GM19043 (cell line): Measurements from ENCODE around the gene EGR1.

Source experiments
- ATAC-seq: cut with Tn5 transposase; IDR thresholded peaks from one replicate; pipeline ENCODE4 v1.9.1; 2021; ENCODE audit warnings: low read depth; ENCODE audit not compliant: unreplicated experiment

The EGR1 gene

DNA sequence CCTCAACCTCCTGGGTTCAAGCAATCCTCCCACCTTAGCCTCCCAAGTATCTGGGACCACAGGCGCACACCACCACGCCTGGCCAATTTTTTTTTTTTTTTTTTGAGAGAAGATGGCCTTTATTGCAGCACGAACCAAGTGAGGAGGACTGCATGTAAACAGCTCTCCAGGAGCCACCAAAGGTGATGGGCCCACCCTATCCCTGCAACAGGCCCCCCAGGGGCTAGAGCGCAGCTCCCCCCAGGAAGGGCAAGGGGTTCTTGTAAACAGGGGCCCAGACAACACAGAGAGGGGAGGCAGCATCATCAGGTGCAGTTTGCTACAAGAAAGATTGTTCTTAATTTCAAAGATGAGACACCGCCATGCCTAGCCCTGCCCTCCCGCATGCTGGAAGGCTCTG lies 12.6 kb upstream of the EGR1 start:
- no peak for ATAC-seq

DNA sequence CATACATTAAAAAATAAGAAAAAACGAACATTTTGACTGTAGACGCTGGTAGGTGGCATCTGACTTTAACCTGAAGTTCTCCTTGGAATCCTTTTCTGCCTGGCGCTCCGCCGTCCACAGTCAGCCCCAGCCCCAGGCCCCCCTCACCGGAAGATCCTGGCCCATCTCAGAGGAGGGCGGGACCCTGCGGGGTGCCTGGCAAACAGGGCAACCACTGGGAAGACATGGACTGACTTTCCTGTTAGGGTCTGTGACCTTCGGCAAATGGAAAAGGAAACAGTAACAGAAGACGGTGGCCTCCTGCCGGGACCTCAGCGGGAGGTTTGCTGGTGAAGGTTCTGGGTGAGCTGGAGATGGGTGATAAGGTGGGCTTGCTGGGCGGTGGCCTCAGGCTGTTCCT lies 11.7 kb upstream of the EGR1 start:
- no peak for ATAC-seq

DNA sequence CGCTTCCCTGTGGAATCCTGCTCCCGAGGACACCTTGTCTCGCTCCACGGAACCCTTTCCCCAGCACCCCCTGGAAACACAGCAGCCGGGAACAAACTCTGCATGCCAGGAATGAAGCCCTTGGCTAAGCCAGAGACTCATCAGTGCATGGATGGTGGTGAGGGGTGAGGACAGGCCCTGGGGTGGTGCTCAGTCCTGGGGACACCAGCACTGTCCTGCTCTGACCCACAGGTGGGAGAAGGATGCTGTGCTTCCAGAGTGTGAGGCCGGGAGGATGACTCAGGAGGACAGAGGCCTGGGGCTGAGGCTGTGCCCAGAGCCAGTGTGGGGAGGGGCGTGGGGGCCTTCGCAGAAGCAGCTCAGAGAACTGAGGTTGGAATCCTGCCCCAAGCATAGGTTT lies 11.2 kb upstream of the EGR1 start:
- no peak for ATAC-seq

DNA sequence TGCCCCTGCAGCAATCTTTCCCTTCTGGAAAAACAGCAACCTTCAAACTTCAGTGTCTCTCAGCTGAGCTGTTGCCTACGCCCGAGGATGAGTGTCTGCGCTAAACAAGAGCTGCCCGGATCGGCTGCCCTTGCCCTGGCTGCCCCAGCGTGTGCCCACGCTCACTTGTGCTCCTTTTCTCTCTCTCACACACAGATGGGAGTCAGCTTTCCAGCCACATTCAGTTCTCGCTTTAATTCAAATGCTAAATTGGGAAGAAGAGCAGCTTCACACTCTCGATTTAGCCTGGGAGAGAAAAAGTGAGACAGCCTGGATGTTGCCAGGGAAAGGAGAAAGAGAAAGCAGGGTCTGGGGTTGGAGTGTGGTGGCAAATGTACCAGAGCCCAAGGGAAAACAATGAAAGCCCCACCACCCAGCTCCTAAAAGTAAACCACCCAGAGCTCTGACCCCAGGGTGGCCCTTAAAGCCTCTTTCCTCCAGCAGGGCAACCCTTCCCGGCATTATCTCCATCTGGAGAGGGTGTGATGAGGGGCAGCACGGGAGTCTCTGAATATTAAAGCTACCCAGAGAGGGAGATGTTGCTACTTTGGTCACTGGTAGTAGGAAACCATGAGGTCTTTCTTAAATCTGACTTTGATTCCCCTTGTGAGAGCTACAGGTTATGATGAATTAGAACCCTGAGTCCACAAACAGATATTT lies 9.9 kb upstream of the EGR1 start:
- ATAC-seq: no peak

DNA sequence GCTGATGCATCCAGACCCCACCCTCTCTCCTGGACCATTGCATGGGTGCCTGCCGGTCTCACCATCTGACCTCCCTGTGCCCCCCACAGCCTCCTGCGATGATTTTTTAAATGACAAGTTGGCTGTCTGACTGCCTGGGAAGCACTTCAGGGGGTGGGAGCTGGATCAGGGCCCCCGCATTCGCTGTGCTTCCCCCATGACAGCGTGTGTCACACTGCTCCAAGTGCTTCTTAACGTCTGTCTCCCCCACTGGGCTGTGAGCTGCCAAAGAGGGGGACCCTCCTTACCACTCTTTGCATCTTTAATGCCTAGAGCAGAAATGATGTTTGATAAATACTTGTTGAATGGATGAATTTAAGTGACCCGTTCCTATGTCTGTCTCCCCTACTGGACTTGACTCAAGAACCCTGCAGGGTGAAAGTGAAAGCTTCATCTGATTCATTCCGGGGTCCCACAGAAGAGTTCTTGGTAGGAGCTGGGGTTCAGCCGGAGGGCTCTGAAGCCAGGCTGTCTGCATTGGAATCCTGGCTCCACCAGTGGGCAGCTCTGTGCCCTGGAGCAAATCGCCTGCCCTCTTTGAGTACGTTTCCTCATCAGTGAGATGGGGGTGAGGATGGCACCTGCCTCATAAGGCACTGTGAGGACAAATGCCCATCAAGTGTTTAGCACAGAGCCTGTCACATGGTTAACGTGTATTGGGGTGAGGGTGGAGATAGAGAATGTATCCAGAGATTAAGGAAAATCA lies 7.6 kb upstream of the EGR1 start:
- ATAC-seq: no peak

DNA sequence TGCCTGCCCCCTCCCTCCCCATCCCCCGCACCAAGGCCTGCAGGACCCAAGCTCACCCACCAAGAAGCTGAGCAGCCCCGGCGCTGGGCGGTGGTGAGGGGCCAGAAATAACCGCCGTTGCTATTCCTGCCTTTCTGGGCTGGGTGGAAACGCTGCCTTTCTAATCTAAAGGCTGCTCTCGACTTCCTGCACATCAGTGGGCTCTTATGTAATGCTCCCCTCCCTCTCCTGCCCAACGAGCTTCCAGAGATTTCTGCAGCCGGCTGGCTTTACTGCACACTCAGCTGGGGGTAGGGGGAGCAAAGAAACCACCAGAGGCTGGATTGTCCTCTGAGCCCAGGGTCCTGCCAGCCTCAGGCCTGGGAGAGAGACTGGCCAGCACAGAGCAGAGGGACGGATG lies 6.9 kb upstream of the EGR1 start:
- no peak for ATAC-seq

- ATAC-seq: no peak
Observed at GRCh38 chr5:138458856-138459255, 6.4 kb upstream of the EGR1 start.

DNA sequence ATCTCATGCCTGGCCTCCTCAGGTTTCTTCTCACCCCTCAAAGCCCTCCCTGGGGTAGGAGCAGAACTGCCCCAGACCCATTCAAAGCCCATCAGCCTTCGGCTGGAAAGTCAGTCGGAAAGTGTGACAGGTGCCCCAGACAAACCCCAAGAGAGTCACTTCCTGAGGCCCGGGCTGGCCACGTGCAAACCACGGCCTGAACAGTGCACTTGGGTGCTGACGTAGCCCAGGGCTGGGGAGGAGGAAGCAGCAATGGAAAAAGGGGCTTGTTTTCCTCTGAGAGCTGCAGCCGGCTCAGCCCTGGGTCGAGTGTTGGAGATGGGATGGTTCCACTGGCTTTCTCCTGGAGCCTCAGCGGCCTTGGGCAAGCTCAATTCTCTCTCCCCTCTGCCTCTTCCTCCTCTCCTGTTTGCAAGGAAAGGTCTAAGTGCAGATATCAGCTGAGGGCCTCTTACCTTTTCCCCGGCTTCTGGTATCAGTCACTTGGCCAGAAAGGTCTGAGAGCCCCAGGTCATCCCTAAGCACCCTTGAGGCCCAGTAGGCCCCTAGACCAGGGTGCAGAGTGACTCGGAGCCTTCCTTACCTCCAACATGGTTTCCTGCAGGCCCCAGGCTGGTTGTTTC lies 5.9 kb upstream of the EGR1 start:
- no peak for ATAC-seq

GRCh38 chr5:138460032-138460693 lies 5.1 kb upstream of the EGR1 start:
- ATAC-seq: no peak

GRCh38 chr5:138461343-138462125 lies 3.7 kb upstream of the EGR1 start:
- ATAC-seq: no peak

DNA sequence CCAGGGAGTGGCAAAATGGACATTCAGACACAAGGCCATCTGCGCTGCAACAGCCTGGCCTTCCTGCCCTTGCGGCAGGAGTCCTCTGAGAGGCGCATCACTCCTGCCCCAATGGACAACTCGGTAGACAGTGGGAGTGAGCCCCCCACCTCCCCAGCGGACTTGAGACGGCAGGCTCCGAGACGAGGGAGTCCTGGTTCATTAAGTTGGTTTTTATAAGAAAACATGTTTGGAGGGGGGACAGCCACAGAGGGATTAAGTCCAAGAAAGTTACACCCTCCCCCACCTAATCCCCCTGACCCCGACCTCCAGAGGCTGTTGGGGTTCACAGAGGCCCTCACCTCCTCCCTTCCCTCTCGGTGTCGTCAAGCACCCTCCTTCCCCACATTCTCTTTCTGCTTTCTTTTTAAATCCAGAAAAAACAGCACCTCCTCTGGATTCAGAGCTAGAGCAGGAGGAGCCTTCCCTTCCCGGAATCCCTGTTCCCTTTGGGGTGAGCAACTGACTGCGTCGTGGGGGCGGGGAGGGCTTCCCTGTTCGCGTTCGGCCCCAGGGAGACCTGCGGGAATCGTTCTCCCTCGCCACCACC lies 1.8 kb upstream of the EGR1 start:
- no peak for ATAC-seq

GRCh38 chr5:138464008-138464387 lies 1.3 kb upstream of the EGR1 start:
- peak; percentile 51 for ATAC-seq

DNA sequence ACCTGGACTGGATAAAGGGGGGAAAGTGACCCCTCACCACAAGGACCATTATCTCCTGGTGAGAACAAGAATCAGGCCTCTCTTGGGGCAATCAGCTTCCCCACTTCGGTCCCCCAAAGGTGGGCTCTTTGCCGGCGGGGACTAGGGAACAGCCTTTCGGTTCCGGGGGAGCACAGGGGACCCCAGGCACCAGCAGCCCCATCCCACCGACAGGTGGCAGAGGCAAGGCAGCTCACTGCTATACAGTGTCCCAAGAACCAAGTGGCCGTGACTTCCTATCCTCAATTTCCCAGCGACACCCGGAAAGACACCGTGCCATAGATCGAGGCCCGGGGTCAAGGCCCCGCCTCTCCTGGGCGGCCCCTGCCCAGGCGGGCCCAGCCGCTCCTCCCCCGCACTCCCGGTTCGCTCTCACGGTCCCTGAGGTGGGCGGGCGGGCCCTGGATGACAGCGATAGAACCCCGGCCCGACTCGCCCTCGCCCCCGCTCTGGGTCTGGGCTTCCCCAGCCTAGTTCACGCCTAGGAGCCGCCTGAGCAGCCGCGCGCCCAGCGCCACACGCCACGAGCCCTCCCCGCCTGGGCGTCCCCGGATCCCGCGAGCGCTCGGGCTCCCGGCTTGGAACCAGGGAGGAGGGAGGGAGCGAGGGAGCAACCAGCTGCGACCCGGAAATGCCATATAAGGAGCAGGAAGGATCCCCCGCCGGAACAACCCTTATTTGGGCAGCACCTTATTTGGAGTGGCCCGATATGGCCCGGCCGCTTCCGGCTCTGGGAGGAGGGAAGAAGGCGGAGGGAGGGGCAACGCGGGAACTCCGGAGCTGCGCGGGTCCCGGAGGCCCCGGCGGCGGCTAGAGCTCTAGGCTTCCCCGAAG lies 655 bp upstream of the EGR1 start:
- ATAC-seq: peak; percentile 68

DNA sequence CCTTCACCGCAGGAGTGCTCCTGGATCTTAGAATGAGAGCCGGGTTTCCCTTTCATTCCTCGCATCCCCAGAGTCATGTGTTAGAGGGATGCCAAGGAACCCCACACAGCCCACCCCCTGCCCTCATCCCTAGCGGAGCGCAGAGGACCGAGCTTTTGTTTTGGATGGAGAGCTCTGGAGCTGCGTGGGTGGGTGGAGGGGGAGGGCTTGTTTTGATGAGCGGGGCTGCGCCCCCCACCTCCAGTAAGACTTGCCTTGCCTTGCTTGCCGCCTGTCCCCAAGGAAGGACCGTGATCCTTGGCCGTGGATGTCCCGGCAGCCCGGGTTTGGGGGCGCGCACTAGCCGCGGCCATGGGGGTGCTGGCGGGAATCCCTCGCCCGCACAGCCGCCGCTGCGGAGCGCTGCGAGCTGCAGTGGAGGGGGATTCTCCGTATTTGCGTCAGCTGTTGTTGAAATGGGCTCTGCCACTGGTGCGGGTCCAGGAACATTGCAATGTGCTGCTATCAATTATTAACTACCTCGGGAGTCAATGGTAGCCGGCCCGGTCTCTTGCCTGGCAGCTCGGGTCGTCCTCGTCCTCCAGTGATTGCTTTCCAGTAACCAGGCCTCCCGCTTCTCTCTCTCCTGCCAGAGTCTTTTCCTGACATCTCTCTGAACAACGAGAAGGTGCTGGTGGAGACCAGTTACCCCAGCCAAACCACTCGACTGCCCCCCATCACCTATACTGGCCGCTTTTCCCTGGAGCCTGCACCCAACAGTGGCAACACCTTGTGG lies 1.0 kb downstream of the EGR1 start:
- no peak for ATAC-seq

- no peak for ATAC-seq
Observed at GRCh38 chr5:138466900-138467710, 1.8 kb downstream of the EGR1 start.

DNA sequence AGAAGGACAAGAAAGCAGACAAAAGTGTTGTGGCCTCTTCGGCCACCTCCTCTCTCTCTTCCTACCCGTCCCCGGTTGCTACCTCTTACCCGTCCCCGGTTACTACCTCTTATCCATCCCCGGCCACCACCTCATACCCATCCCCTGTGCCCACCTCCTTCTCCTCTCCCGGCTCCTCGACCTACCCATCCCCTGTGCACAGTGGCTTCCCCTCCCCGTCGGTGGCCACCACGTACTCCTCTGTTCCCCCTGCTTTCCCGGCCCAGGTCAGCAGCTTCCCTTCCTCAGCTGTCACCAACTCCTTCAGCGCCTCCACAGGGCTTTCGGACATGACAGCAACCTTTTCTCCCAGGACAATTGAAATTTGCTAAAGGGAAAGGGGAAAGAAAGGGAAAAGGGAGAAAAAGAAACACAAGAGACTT lies 2.4 kb downstream of the EGR1 start:
- no peak for ATAC-seq

DNA sequence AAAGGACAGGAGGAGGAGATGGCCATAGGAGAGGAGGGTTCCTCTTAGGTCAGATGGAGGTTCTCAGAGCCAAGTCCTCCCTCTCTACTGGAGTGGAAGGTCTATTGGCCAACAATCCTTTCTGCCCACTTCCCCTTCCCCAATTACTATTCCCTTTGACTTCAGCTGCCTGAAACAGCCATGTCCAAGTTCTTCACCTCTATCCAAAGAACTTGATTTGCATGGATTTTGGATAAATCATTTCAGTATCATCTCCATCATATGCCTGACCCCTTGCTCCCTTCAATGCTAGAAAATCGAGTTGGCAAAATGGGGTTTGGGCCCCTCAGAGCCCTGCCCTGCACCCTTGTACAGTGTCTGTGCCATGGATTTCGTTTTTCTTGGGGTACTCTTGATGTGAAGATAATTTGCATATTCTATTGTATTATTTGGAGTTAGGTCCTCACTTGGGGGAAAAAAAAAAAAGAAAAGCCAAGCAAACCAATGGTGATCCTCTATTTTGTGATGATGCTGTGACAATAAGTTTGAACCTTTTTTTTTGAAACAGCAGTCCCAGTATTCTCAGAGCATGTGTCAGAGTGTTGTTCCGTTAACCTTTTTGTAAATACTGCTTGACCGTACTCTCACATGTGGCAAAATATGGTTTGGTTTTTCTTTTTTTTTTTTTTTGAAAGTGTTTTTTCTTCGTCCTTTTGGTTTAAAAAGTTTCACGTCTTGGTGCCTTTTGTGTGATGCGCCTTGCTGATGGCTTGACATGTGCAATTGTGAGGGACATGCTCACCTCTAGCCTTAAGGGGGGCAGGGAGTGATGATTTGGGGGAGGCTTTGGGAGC lies 3.1 kb downstream of the EGR1 start:
- no peak for ATAC-seq
